GM21529 (cell line): Measurements from ENCODE around the gene FBN3.
"Not testable (repeated sequence)": the region's sequence is repeated elsewhere in the genome, so short reads cannot be mapped to it uniquely, and the experiment has no call there.

Experiments
- ATAC-seq: cut with Tn5 transposase; IDR thresholded peaks from one replicate; pipeline ENCODE4 v1.9.1; 2021; ENCODE audit not compliant: unreplicated experiment

FBN3 gene

DNA sequence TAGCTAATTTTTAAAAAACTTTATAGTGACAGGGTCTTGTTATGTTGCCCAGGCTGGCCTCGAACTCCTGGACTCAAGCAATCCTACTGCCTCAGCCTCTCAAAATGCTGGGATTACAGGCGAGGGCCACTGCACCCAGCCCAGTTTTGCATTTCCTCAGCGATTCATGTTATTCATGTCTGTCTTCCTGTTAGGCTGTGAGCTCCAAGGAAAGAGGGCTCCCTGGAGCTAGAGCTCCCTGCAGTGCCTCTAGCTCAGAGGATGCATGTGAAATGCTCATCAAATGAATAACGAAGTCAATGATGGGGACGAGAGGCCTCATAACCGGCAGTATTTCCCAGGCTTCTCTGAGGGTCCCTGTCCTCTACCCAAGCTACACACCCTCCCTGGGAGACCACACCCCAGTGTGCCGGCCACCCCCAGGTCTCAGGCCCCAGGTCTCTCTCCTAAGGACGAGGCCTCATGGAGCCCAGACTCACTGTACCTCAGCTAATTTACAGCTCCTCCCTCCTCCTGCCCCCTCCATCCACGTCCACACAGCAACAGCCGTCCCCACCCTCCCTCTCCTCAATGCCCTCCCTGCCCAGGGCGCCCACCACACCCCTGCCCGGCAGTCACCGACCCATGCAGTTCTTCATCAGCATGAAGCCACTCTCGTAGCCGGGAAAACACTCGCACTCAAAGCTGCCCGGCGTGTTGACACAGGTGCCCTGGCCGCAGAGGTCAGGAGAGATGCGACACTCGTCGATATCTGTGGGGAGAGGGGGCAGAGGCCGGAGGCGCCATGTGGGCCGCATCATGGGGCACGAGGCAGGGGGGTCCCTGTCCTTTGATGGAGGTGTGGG, 28.5 kb downstream of the FBN3 start:
- no peak for ATAC-seq

DNA sequence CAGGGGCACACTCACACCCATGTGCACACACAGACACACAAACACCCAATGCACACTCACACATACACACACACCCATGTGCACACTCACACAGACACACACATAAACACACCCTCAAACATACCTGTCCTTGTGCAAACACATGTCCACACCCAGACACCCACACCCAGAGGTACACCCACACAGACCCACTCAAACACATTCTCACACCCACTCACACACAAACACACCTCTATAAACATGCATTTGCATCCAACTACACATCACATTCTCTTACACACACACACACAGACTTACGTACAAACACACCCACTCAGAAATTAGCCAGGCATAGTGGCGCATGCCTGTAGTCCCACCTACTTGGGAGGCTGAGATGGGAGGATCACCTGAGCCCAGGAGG, 31.4 kb downstream of the FBN3 start:
- no peak for ATAC-seq

DNA sequence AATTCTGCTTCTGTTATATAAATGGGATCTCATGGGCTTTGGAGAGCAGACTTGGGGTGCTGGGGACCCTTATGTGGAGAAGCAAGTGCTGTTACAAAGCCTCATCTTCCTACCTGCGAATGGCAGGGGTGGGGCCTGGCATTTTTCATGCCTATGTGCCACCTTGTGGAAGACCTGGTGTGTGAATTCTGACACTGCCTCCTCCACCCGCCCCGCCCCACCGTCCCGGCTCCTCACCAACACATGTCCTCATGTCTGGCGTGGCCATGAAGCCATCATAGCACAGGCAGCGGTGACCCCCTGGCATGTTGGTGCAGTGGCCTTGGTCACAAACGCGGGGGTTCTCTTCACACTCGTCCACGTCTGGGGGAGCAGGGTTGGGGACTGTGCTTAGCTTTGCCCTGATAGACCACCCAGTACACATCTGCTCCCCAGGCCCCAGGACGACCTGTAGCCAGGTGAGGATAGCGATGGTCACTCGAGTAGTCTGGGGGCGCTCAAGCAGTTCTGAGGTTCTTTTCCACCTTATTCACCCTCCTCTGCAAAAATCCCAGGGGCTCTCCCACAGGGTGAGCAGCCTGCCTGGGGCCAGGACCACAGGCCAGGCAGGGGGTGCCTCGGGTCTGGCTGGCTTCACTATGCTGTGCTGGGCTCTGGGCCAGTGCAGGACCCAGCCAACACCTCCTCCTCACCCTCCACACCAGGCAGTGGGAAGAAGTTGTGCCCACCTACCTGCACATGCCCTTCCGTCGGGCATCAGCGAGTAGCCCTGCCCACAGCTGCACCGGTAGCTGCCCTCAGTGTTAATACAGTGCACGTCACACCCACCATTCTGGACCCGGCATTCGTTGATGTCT, 32.7 kb downstream of the FBN3 start:
- no peak for ATAC-seq

DNA sequence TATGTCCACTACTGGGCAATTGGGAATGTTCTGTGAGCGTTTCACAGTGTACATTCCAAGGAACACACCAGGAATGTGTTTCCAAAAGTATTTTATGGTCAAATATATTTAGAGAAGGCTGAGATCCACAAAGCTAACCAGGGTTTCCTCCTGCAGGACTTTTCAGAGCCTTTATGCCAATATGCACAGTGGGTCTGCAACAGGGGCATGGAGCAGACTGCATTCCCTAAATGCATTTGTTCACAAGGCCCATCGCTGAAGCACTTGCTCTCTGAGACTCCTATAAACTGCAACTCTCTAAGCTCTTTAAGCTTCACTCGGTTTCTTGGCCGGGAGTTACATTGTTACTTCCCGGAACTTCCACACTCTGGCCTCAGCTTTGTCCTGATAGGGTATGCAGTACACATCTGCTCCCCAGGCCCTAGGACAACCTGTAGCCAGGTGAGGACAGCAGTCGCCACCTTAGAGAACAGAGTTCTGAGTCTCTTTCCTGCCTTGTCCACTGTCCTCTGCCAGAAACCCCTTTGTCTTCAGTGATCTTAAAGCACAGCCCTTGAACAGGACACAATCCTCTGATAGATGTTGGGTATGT, 33.5 kb downstream of the FBN3 start:
- no peak for ATAC-seq

DNA sequence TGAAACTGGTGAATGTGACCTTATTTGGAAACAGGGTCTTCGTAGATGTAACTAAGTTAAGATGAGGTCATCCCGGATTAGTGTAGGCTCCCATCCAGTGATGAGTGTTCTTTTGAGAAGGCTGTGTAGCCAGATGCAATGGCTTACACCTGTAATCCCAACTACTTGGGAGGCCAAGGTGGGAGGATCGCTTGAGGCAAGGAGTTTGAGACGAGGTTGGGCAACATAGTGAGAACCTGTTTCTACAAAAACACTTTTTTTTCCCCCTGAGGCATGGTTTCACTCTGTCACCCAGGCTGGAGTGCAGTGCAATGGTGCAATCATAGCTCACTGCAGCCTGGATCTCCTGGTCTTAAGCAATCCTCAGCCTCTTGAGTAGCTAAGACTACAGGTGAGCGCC, 36.4 kb downstream of the FBN3 start:
- ATAC-seq: no peak

DNA sequence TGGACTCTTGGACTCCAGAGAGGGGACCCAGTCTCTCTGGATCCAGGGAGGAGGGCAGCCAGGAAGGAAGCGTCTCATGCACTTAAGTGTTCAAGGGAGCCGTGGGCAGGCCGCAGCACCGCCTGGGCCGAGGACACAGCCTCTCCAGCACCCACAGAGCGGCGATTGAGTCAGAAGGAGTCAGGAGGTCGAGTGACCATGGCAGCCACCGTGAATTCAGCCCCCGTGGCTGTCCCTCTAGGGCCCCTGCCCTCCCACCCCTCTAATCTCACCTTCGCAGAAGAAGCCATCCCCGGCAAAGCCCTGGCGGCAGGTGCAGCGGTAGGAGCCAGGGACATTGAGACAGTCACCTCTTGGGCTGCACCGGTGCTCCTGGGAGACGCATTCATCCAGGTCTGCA, 38.0 kb downstream of the FBN3 start:
- ATAC-seq: no peak

DNA sequence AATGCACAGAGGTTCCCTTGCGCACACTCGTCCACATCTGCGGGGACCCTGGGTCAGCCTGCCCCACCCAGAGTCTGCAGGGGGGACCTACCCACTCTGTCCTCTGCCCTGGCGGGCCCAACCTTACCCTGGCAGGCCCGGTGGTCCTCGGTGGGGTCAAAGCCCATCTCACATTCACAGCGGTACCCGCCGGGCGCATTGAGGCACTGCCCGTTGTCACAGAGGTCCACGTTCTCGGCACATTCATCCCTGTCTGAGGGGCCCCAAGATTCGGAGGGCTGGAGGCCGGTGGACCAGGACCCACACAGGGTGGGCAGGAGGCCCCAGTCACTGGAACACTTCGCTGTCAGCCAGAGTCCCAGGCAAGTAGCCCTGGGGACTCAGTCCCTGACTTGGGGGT, 38.5 kb downstream of the FBN3 start:
- ATAC-seq: no peak

DNA sequence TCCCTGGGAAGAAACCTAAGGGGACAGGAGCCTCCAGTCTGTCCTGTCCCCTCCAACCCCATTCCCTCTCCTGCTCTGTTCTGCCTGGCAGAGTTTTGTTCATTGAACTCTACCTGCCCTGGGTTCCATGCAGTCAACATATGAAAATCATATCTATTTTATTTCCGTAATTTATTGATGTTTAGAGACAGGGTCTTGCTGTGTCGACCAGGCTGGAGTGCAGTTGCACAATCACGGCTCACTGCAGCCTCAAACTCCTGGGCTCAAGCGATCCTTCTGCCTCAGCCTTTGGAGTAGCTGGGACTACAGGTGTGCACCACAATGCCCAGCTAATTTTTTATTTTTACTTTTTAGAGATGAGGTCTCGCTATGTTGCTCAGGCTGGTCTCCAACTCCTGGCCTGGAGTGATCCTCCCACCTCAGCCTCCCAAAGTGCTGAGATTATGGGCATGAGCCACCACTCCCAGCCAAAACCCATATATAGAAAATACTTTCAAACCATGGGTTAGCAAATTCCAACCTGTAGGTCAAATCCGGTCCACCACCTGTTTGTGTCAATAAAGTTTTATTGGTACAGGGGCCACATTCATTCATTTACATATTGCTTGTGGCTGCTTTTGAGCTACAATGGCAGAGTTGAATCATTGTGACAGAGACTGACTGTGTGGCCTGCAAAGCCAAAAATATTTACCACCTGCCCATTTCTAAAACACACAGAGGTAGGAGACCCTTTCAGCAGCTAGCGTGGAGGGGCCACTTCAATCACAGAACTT, 39.3 kb downstream of the FBN3 start:
- ATAC-seq: no peak

DNA sequence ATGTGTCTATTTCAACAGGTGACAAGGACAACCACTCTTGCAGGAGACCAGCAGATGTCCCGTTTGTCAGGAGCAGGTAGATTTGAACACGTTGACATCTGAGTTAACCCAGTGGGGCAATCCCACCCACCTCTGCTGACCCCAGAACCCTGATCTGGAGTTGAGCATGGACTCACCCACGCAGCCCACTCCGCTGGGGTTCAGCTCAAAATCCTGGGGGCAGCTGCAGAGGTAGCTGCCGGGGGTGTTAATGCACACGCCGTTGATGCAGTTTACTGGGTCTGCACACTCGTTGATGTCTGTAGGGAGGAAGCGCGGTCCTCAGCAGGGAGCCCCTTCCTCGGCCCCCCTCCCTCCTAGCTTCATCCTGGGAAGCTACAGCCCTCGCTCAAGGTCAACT, 39.9 kb downstream of the FBN3 start:
- ATAC-seq: no peak

DNA sequence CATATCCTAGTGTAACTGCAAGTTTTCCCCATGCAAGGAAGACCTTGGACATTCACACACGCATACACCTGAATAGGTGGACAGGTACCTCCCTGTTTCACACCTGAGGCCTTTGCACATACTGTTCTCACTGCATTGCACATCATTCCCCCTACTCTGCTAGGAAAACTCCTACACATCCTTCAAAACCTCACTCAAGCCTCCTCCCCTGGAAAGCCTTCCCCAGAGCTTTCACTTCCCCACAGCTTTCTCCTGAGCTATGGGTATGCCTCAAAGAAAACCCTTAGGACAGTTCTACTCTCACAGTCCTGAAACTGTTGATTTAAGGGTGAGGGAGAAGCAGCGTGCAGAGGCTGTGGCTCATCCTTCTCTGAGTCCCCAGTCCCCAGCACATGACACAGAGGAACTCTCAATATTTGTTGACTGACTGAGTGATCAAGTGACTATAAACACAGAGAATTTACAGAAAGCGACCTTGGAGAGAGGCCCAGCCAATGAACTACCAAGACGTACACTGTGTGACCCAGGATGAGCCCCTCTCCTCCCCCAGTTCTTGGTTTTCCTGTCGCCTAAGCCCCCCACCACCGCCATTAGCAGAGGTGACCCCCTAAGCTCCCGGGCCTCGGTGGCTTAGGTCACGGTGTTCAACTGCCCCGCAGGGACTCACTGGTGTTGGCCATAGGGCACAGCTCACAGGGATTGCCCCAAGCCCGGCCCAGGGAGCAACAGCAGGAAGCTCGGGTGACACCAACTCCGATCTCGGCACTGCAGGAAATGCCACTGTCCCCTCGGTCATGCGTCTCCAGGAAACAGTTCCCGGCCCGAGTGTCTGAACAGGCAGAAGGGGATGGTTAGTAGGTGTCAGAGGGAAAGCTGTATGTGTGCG, 40.6 kb downstream of the FBN3 start:
- no peak for ATAC-seq

DNA sequence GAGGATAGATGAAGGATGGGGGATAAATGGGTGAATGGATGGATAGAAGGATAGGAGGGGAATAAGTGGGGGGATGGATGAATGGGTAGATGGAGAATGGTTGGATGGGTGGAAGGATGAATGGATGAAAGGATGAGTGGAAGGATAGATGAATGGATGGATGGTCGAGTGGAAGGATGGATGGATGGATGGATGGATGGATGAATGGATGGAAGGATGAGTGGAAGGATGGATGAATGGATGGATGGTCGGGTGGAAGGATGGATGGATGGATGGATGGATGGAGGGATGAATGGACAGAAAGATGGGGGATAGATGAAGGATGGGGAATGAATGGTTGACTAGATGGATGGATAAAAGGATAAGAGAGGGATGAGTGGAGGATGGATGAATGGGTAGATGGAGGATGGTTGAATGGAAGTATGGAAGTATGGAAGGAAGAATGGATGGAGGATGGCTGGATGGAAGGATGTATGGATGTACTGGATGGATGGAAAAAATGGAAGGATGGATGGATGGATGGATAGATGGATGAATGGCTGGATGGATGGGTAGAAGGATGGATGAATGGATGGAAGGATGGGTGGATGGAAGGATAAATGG, 42.0 kb downstream of the FBN3 start:
- ATAC-seq: no peak

DNA sequence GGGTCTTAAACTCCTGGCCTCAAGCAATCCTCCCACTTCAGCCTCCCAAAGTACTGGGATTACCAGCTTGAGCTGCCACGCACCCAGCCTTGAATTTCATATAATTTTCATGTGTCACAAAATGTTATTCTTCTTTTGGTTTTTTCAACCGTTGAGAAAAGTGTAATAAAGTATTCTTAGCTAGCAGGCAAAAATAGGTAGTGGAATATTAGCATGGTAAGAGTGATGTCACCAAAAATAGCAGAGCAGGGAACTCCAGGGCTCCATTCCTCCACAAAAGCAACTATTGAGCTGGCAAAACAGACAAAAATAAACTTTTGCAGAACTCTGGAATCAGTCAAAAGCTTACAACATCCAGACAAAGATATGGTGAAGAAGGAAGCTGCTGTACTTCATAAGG, 43.9 kb downstream of the FBN3 start:
- no peak for ATAC-seq

DNA sequence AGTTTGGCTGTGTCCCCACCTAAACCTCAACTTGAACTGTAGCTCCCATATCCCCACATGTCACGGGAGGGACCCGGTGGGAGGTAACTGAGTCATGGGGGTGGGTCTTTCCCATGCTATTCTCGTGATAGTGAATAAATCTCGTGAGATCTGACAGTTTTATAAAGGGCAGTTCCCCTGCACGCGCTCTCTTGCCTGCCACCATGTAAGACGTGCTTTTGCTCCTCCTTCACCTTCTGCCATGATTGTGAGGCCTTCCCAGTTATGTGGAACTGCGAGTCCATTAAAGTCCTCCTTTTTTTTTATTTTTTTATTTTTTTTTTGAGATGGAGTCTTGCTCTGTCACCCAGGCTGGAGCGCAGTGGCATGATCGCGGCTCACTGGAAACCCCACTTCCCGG, 47.5 kb downstream of the FBN3 start:
- not testable (repeated sequence) for ATAC-seq

DNA sequence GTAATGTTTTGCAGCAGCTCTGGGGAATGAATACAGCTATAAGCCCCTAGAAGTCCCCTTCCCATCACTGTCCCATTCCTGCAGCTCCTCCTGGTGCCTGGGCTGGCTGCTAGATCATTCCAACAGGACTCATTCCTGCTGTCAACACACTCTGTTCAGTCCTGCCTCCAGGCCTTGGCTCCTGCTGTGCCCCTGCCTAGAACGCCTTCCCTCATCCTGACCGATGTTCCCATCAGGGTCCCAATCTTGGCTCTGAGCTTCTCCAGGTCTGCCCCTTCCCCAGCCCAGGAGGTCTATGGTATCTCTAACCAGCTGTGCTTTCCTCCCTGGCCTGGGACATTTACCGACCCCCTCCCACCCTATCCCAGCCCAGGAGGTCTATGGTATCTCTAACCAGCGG, 48.1 kb downstream of the FBN3 start:
- ATAC-seq: no peak

DNA sequence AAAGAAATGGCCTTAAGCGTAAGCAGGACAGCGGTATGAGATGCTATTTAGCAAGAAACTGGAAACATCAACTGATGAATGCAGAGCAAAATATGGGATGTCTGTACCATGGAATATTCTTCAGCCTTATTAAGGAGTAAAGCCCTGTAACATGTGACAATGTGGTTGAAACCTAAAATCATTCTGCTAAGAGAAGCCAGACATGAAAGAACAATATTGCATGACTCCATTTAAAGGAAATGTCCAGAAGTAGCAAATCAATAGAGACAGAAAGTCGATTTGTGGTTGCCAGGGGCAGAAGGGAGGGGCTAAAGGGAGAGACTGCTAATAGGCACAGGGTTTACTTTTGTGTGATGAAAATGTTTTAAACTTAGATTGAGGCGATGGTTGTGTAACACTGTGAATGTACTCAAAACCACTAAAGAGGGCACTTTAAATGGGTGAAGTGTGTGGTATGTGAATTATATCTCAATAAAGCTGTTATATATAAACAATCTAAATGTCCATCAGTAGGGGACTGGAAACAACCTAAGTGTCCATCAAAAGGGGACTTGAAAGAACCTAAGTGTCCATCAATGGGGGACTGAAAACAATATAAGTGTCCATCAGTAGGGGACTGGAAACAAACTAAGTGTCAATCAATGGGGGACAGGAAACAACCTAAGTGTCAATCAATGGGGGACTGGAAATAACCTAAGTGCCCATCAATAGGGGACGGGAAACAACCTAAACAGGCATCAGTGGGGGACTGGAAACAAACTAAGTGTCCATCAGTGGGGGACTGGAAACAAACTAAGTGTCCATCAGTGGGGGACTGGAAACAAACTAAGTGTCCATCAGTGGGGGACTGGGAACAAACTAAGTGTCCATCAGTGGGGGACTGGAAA, 51.5 kb downstream of the FBN3 start:
- no peak for ATAC-seq

DNA sequence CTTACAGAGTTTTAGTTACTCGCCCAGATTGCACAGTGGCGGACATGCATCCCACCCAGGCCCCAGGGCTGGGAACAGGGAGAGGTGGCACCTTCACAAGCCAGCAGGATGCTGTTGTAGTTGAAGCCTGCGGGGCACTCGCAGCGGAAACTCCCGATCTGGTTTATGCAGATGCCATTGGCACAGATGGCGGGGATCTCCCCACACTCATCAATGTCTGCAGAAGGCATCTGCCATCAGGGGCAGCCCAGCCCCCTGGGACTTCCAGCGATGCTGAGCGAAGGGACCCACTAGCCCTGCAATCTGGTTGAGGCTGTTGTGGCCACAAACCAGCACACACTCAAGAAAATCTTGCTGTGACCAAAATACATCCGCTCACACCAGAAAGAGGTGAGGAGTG, 52.2 kb downstream of the FBN3 start:
- no peak for ATAC-seq

DNA sequence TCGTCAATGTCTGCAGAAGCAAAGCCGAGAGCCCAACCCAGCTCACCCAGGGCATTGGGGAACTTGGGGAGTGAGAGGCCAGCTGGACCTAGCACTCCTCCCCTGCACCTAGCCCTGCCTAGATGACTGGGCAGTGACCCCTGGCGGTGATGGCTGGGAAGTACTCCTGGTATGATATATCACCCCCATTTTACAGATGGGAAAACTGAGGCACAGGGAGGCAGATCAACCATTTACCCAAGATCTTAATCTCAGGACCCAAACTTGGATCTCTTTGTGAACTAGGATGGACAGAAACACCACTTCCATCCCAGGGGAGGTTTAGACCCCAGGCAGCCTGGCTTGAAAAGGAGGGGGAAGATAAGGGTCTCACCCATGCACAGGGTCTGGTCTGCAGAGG, 53.3 kb downstream of the FBN3 start:
- ATAC-seq: no peak

DNA sequence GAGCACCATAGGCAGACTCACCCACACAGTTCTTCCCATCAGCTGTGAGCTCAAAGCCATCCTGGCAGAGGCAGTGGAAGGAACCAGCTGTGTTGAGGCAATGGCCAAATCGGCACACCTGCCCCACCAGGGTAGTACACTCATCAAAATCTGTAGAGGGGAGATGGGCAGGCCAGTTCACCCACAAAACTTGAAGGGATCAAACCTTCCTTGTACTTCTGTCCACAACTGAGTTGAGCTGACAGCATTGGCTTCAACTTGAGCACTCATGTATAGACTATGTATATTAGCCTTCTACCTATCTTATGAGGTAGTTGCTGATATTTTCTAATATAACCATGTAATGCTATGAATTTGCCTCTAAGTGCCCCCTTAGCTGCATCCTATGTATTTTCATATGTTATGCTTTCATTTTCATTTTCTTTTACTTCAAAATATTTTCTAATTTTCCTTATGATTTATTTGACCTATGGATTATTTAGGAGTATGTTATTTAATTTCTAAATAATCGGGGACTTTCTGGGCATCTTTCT, 54.0 kb downstream of the FBN3 start:
- no peak for ATAC-seq

DNA sequence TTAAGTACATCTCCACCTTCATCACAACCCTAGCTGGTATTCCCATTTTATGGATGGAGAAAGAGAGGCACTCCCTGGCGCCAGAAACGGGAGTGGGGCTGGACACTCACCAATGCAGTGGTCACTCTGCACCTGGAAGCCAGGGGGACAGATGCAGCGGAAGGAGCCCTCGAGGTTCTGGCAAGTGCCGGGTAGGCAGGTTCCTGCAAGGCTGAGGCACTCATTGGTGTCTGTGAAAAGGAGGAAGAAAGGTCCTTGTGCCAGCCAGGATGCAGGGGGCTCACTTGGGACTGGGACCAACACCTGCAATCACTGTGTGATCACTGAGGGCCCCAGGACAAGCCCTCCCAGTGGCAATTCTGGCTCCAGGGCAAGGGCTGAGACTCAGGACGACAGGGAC, 55.1 kb downstream of the FBN3 start:
- no peak for ATAC-seq
